RWPE1 (cell line): ENCODE data around the gene RAP2A.

Source experiments
- CTCF ChIA-PET: fragments of 350-600 bp; sonication (Branson Sonifier 250); formaldehyde crosslinking; extraction: SDS; loops from one replicate; lab custom pipeline; 2021; lab: Yijun Ruan, JAX
- POLR2A ChIA-PET: fragments of 400-600 bp; formaldehyde crosslinking; extraction: SDS; loops from one replicate; lab custom pipeline; 2020; ENCODE audit warnings: antibody characterized with exemption; ENCODE audit not compliant: low non-redundant PET; lab: Yijun Ruan, JAX
- DNase-seq: peaks from one replicate; pipeline ENCODE4 v3.0.0; 2012; ENCODE audit warnings: low spot score
- H3K27ac ChIP-seq: fragments of 450-650 bp; 2 replicates; pipeline ENCODE4 v1.5.1; 2017
- CTCF ChIP-seq: fragments of 450-650 bp; conservative IDR thresholded peaks from 2 replicates; pipeline ENCODE4 v1.5.1; 2017; ENCODE audit warnings: low read depth, mild to moderate bottlenecking

The RAP2A gene

GRCh38 chr13:97397267-97397666, 36.7 kb upstream of the RAP2A start:
- DNase-seq = no peak
- POLR2A ChIA-PET = no interaction called here
- CTCF ChIA-PET = no interaction called here
- no peak overlapping the region for H3K27ac ChIP-seq
- TF ChIP-seq CTCF = no peak

- no peak for TF ChIP-seq CTCF
- CTCF ChIA-PET = no interaction called here
- POLR2A ChIA-PET = no interaction called here
- H3K27ac ChIP-seq = no peak overlapping the region
- no peak for DNase-seq
These were observed 32.5 kb upstream of the RAP2A start for GRCh38 chr13:97401421-97401820.

GRCh38 chr13:97403893-97404750, 29.8 kb upstream of the RAP2A start:
- CTCF ChIA-PET = interaction anchor here (0.6 kb wide), 1 partner anchor 1371 kb away, joined by 3 read pairs; no protein-coding TSS in a partner anchor
- no peak for DNase-seq
- POLR2A ChIA-PET = no interaction called here

GRCh38 chr13:97407540-97407939, 26.4 kb upstream of the RAP2A start:
- DNase-seq = no peak
- CTCF ChIA-PET = no interaction called here
- POLR2A ChIA-PET = no interaction called here
- no peak overlapping the region for H3K27ac ChIP-seq
- TF ChIP-seq CTCF = no peak

More at GRCh38 chr13:97403893-97404750, 29.8 kb upstream of the RAP2A start:
- TF ChIP-seq CTCF = no peak
- H3K27ac ChIP-seq = no peak overlapping the region

GRCh38 chr13:97408938-97409337, 25.0 kb upstream of the RAP2A start:
- no peak for TF ChIP-seq CTCF
- H3K27ac ChIP-seq = no peak overlapping the region
- ChIA-PET CTCF (no interaction called here), POLR2A (no interaction called here)
- DNase-seq = no peak

- DNase-seq = no peak
- no peak for TF ChIP-seq CTCF
- ChIA-PET POLR2A (no interaction called here), CTCF (no interaction called here)
- no peak overlapping the region for H3K27ac ChIP-seq
These were observed 22.0 kb upstream of the RAP2A start for GRCh38 chr13:97411984-97412383.
